Measurements from ENCODE around the gene ADAM30.

ADAM30 gene

GRCh38 chr1:119898981-119899720 is 2.8 kb upstream of the ADAM30 start:
- Mint-ChIP-seq H3K4me1 (ENCODE audit: low read depth in 2 of 2) (no peaks in the 10 kb centered on the region), H3K27me3 (peaks cover 18 to 19% of the 10 kb centered on the region in 2 donors), H3K27ac (no peak overlapping the region), H3K36me3 (ENCODE audit: insufficient read depth) (no peaks in the 10 kb centered on the region), H3K9me3 (no peaks in the 10 kb centered on the region), H3K4me3 (no peak overlapping the region)
- DNase-seq: no peak
- no peak for ATAC-seq (replicated peaks)

GRCh38 chr1:119898530-119898929 is 2.2 kb upstream of the ADAM30 start:
- no peaks in the 10 kb centered on the region for H3K36me3 Mint-ChIP-seq (ENCODE audit: insufficient read depth)
- no peaks in the 10 kb centered on the region for H3K4me1 Mint-ChIP-seq (ENCODE audit: low read depth in 2 of 2)
- DNase-seq (no peak), ATAC-seq (replicated peaks) (no peak)
- H3K9me3 Mint-ChIP-seq: no peaks in the 10 kb centered on the region
- H3K4me3 Mint-ChIP-seq: no peak overlapping the region
- no peak overlapping the region for H3K27ac Mint-ChIP-seq
- H3K27me3 Mint-ChIP-seq: peaks cover 13 to 18% of the 10 kb centered on the region in 2 donors

- Mint-ChIP-seq H3K27ac (no peak overlapping the region), H3K9me3 (no peaks in the 10 kb centered on the region), H3K4me3 (no peak overlapping the region), H3K4me1 (ENCODE audit: low read depth in 2 of 2) (no peaks in the 10 kb centered on the region), H3K27me3 (peaks cover 6 to 7% of the 10 kb centered on the region in 2 donors), H3K36me3 (ENCODE audit: insufficient read depth) (no peaks in the 10 kb centered on the region)
- ATAC-seq (replicated peaks) (no peak), DNase-seq (no peak)
Measured at GRCh38 chr1:119895102-119895501, 1.2 kb downstream of the ADAM30 start.

- no peaks in the 10 kb centered on the region for H3K4me1 Mint-ChIP-seq (ENCODE audit: low read depth in 2 of 2)
- ATAC-seq (replicated peaks): no peak
- H3K27ac Mint-ChIP-seq: no peak overlapping the region
- DNase-seq: no peak
- H3K27me3 Mint-ChIP-seq: peaks cover 6 to 7% of the 10 kb centered on the region in 2 donors
- no peak overlapping the region for H3K4me3 Mint-ChIP-seq
- no peaks in the 10 kb centered on the region for H3K9me3 Mint-ChIP-seq
- no peaks in the 10 kb centered on the region for H3K36me3 Mint-ChIP-seq (ENCODE audit: insufficient read depth)
Measured at GRCh38 chr1:119893827-119894700, 2.3 kb downstream of the ADAM30 start.

GRCh38 chr1:119893238-119893791 is 3.0 kb downstream of the ADAM30 start:
- DNase-seq: no peak
- H3K27me3 Mint-ChIP-seq: peaks cover 12 to 14% of the 10 kb centered on the region in 2 donors
- H3K27ac Mint-ChIP-seq: no peak overlapping the region
- no peak for ATAC-seq (replicated peaks)
- no peak overlapping the region for H3K4me3 Mint-ChIP-seq
- H3K36me3 Mint-ChIP-seq (ENCODE audit: insufficient read depth): no peaks in the 10 kb centered on the region
- no peaks in the 10 kb centered on the region for H3K9me3 Mint-ChIP-seq
- H3K4me1 Mint-ChIP-seq (ENCODE audit: low read depth in 2 of 2): no peaks in the 10 kb centered on the region

GRCh38 chr1:119891386-119891785 is 4.9 kb downstream of the ADAM30 start:
- Mint-ChIP-seq H3K4me1 (ENCODE audit: low read depth in 2 of 2) (no peaks in the 10 kb centered on the region), H3K9me3 (no peaks in the 10 kb centered on the region), H3K27me3 (peaks cover 19 to 21% of the 10 kb centered on the region in 2 donors), H3K27ac (no peak overlapping the region), H3K36me3 (ENCODE audit: insufficient read depth) (no peaks in the 10 kb centered on the region), H3K4me3 (no peak overlapping the region)
- DNase-seq (no peak), ATAC-seq (replicated peaks) (no peak)

GRCh38 chr1:119888476-119888875 is 7.8 kb downstream of the ADAM30 start:
- Mint-ChIP-seq H3K27ac (no peak overlapping the region), H3K9me3 (no peaks in the 10 kb centered on the region), H3K36me3 (ENCODE audit: insufficient read depth) (no peaks in the 10 kb centered on the region), H3K27me3 (peaks cover 21 to 22% of the 10 kb centered on the region in 2 donors), H3K4me1 (ENCODE audit: low read depth in 2 of 2) (no peaks in the 10 kb centered on the region), H3K4me3 (no peak overlapping the region)
- no peak for ATAC-seq (replicated peaks)
- no peak for DNase-seq

GRCh38 chr1:119887427-119887826 is 8.9 kb downstream of the ADAM30 start:
- H3K27me3 Mint-ChIP-seq: peaks cover 21 to 22% of the 10 kb centered on the region in 2 donors
- no peaks in the 10 kb centered on the region for H3K36me3 Mint-ChIP-seq (ENCODE audit: insufficient read depth)
- no peaks in the 10 kb centered on the region for H3K9me3 Mint-ChIP-seq
- ATAC-seq (replicated peaks) (no peak), DNase-seq (no peak)
- H3K27ac Mint-ChIP-seq: no peak overlapping the region
- no peak overlapping the region for H3K4me3 Mint-ChIP-seq
- H3K4me1 Mint-ChIP-seq (ENCODE audit: low read depth in 2 of 2): no peaks in the 10 kb centered on the region

- DNase-seq: peak; percentile 39 to 53 (median 41)
- no peak overlapping the region for H3K4me3 Mint-ChIP-seq
Measured at GRCh38 chr1:119885903-119886783, 10.2 kb downstream of the ADAM30 start.

GRCh38 chr1:119884711-119885110 is 11.6 kb downstream of the ADAM30 start:
- ATAC-seq (replicated peaks): no peak
- no peak for DNase-seq
- no peaks in the 10 kb centered on the region for H3K9me3 Mint-ChIP-seq
- no peaks in the 10 kb centered on the region for H3K4me1 Mint-ChIP-seq (ENCODE audit: low read depth in 2 of 2)
- peaks cover 31 to 38% of the 10 kb centered on the region in 2 donors for H3K27me3 Mint-ChIP-seq
- no peaks in the 10 kb centered on the region for H3K36me3 Mint-ChIP-seq (ENCODE audit: insufficient read depth)
- H3K4me3 Mint-ChIP-seq: no peak overlapping the region
- H3K27ac Mint-ChIP-seq: no peak overlapping the region

More at GRCh38 chr1:119885903-119886783, 10.2 kb downstream of the ADAM30 start:
- H3K4me1 Mint-ChIP-seq (ENCODE audit: low read depth in 2 of 2): no peaks in the 10 kb centered on the region
- H3K27ac Mint-ChIP-seq: no peak overlapping the region
- peak; percentile 56 for ATAC-seq (replicated peaks)
- H3K27me3 Mint-ChIP-seq: peaks cover 16 to 24% of the 10 kb centered on the region in 2 donors
- no peaks in the 10 kb centered on the region for H3K9me3 Mint-ChIP-seq
- no peaks in the 10 kb centered on the region for H3K36me3 Mint-ChIP-seq (ENCODE audit: insufficient read depth)

GRCh38 chr1:119883826-119884225 is 12.5 kb downstream of the ADAM30 start:
- no peaks in the 10 kb centered on the region for H3K36me3 Mint-ChIP-seq (ENCODE audit: insufficient read depth)
- no peaks in the 10 kb centered on the region for H3K4me1 Mint-ChIP-seq (ENCODE audit: low read depth in 2 of 2)
- H3K27ac Mint-ChIP-seq: no peak overlapping the region
- H3K9me3 Mint-ChIP-seq: no peaks in the 10 kb centered on the region
- no peak overlapping the region for H3K4me3 Mint-ChIP-seq
- DNase-seq (no peak), ATAC-seq (replicated peaks) (no peak)
- peaks cover 32 to 40% of the 10 kb centered on the region in 2 donors for H3K27me3 Mint-ChIP-seq

GRCh38 chr1:119882132-119883049 is 13.9 kb downstream of the ADAM30 start:
- no peaks in the 10 kb centered on the region for H3K9me3 Mint-ChIP-seq
- H3K4me3 Mint-ChIP-seq: no peak overlapping the region
- no peak overlapping the region for H3K27ac Mint-ChIP-seq
- DNase-seq (no peak), ATAC-seq (replicated peaks) (no peak)
- H3K36me3 Mint-ChIP-seq (ENCODE audit: insufficient read depth): no peaks in the 10 kb centered on the region
- H3K4me1 Mint-ChIP-seq (ENCODE audit: low read depth in 2 of 2): no peaks in the 10 kb centered on the region
- peaks cover 18 to 34% of the 10 kb centered on the region in 2 donors for H3K27me3 Mint-ChIP-seq
